Esophagus (tissue), 2 donors: ENCODE data around the gene GNG4. TPM values are rescaled to one million over a fixed set of nuclear protein-coding genes. Genes with fewer than 3 reads are reported as not detected.
"Not testable (repeated sequence)": the region's sequence is repeated elsewhere in the genome, so short reads cannot be mapped to it uniquely, and the experiment has no call there.

Experiments
- H3K27ac ChIP-seq, 2 donors: one replicate each; pipeline ENCODE4 v1.5.1; 2013; ENCODE audit warnings: low read depth in 2 of 2, mild to moderate bottlenecking in 2 of 2, inconsistent platforms in 1 of 2, low read length in 1 of 2, moderate library complexity in 1 of 2
- H3K27me3 ChIP-seq, 2 donors: one replicate each; pipeline ENCODE4 v1.6.1; 2013; ENCODE audit warnings: low read length in 2 of 2, control low read depth in 1 of 2, mild to moderate bottlenecking in 1 of 2; ENCODE audit not compliant: insufficient read depth in 2 of 2, control insufficient read depth in 1 of 2
- H3K36me3 ChIP-seq, 2 donors: one replicate each; pipeline ENCODE4 v1.6.1; 2013; ENCODE audit warnings: low read length in 1 of 2; ENCODE audit not compliant: control insufficient read depth in 2 of 2, insufficient read depth in 2 of 2
- H3K4me1 ChIP-seq, 2 donors: one replicate each; pipeline ENCODE4 v1.6.1; 2013; ENCODE audit warnings: low read length in 1 of 2; ENCODE audit not compliant: control insufficient read depth in 2 of 2, insufficient read depth in 2 of 2
- H3K4me3 ChIP-seq, 2 donors: one replicate each; pipeline ENCODE4 v1.5.1; 2013; ENCODE audit warnings: low read length in 2 of 2, mild to moderate bottlenecking in 2 of 2, low read depth in 1 of 2, moderate library complexity in 1 of 2
- H3K9me3 ChIP-seq, 2 donors: one replicate each; pipeline ENCODE4 v1.6.1; 2013; ENCODE audit warnings: mild to moderate bottlenecking in 2 of 2, low read depth in 1 of 2, low read length in 1 of 2, moderate library complexity in 1 of 2; ENCODE audit not compliant: control insufficient read depth in 2 of 2, insufficient read depth in 1 of 2
- WGBS, 2 donors: extraction: QIAGEN DNeasy Blood & Tissue Kit; methylation state at CpG; one replicate each; pipeline ENCODE4 v1.1.7; 2013; 5-methylcytosine and 5-hydroxymethylcytosine counted together
- polyA plus RNA-seq, 2 donors: library from polyadenylated mRNA; stranded (reverse); fragments of 200-250 nt; gene quantifications; one replicate each; pipeline ENCODE4 v1.2.3, GENCODE V29; 2013
- donor health status: healthy with polysubstance abuse.
- donor health status: Bipolar disorder and iron deficiency.

Gene GNG4
- polyA plus RNA-seq, 2 donors, result 8.1 to 10.9 TPM

GRCh38 chr1:235553112-235553551 is 96.5 kb downstream of the GNG4 start:
- no peak overlapping the region for H3K4me3 ChIP-seq
- whole genome bisulfite sequencing, 2 donors, result 78 to 82% methylated on average over 5 of the region's 5 CpGs
- H3K36me3 ChIP-seq, result no peaks in the 10 kb centered on the region
- no peaks in the 10 kb centered on the region for H3K27me3 ChIP-seq
- H3K9me3 ChIP-seq, result no peaks in the 10 kb centered on the region
- H3K27ac ChIP-seq, result no peak overlapping the region
- H3K4me1 ChIP-seq, result no peaks in the 10 kb centered on the region

DNA sequence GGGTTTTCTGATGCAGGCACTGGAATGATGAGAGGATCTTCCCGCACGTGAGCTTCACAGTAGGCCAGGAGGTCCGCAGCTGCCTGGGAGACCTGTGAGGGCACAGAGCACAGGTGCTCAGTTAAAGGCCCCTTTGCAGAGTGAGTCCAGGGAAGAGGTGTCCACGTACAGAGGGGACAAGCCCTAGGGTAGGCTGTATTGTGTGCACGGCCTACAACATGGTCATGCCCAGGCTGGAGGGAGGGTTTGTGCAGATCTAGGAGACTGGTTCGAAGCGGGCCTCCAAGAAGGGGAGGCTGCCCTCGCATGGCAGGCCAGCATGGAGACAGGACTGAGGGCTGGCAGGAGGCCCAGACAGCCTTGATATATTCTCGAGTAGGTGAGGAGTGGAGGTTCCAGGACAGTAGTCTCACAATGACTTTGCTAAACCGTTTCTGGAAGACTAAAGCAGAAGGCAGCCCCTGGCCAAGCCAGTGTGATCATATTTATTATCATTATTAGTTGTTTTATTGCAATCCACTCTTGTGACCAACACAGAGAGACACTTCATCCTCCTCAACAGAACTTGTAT is 97.4 kb downstream of the GNG4 start:
- Histone ChIP-seq H3K4me1 (no peaks in the 10 kb centered on the region), H3K27ac (no peak overlapping the region), H3K36me3 (no peaks in the 10 kb centered on the region), H3K4me3 (no peak overlapping the region), H3K27me3 (peaks cover 0 to 3% of the 10 kb centered on the region in 2 donors), H3K9me3 (no peaks in the 10 kb centered on the region)
- WGBS, 2 donors, result 84 to 86% methylated on average over 10 of the region's 10 CpGs

GRCh38 chr1:235549351-235550139 is 100.0 kb downstream of the GNG4 start:
- H3K9me3 ChIP-seq, result no peaks in the 10 kb centered on the region
- no peak overlapping the region for H3K4me3 ChIP-seq
- no peaks in the 10 kb centered on the region for H3K36me3 ChIP-seq
- H3K4me1 ChIP-seq, result no peaks in the 10 kb centered on the region
- 80 to 90% methylated on average over 13 of the region's 13 CpGs for WGBS, 2 donors
- H3K27ac ChIP-seq, result no peak overlapping the region
- H3K27me3 ChIP-seq, result peaks cover 0 to 3% of the 10 kb centered on the region in 2 donors

GRCh38 chr1:235546369-235547155 is 103.0 kb downstream of the GNG4 start:
- not testable (repeated sequence) for H3K36me3 ChIP-seq, H3K4me3 ChIP-seq, H3K9me3 ChIP-seq, H3K27me3 ChIP-seq, H3K27ac ChIP-seq, H3K4me1 ChIP-seq
- WGBS, 2 donors, result 53 to 59% methylated on average over 10 of the region's 10 CpGs

GRCh38 chr1:235545292-235545930 is 104.2 kb downstream of the GNG4 start:
- Histone ChIP-seq H3K27me3 (peaks cover 0 to 3% of the 10 kb centered on the region in 2 donors), H3K9me3 (no peaks in the 10 kb centered on the region), H3K27ac (no peak overlapping the region), H3K4me1 (no peaks in the 10 kb centered on the region), H3K36me3 (no peaks in the 10 kb centered on the region), H3K4me3 (no peak overlapping the region)
- WGBS, 2 donors, result 88 to 90% methylated on average over 9 of the region's 9 CpGs

DNA sequence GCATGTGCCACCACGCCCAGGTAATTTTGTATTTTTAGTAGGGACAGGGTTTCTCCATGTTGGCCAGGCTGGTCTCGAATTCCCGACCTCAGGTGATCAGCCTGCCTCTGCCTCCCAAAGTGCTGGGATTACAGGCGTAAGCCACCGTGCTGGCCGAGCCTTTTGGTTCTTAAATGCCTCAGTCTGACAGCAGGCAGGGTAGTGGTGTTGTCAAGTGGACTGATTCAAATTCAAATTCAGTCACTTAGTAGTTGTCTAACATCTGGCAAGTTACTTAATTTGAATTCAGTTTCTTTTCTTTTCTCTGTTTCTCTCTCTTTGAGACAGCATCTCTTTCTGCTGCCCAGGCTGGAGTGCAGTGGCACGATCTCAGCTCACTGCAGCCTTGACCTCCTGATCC is 106.7 kb downstream of the GNG4 start:
- not testable (repeated sequence) for H3K27me3 ChIP-seq, H3K4me1 ChIP-seq, H3K9me3 ChIP-seq, H3K36me3 ChIP-seq, H3K27ac ChIP-seq, H3K4me3 ChIP-seq
- 77 to 81% methylated on average over 7 of the region's 7 CpGs for WGBS, 2 donors

DNA sequence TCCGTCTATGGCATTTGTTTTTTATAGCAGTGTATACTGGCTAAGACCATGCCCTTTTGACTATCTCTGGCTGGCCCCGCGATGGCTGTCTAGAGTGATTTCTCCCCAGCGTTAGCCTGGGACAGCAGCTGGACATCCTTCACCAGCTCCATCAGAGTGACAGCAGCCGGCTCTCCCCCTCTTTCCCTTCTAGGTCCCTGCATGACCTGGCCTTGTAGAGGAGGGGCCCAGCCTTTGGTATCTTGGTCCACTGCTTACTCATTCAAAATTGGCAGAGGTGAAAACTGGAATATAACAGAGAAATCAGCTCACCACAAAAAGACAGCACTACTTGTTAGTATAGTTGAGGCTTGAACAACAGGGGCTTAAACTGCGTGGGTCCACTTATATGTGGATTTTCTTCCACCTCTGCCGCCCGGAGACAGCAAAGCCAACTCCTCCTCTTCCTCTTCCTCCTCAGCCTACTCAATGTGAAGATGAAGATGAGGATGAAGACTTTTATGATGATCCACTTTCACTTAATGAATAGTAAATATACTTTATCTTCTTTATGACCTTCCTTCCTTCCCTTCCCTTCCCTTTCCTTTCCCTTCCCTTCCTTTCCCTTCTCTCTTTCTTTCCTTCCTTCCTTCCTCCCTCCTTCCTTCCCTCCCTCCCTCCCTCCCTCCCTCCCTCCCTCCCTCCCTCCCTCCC is 116.0 kb downstream of the GNG4 start:
- no peak overlapping the region for H3K27ac ChIP-seq
- no peak overlapping the region for H3K4me3 ChIP-seq
- no peaks in the 10 kb centered on the region for H3K9me3 ChIP-seq
- WGBS, 2 donors, result 78 to 80% methylated on average over 8 of the region's 8 CpGs
- peaks cover 0 to 4% of the 10 kb centered on the region in 2 donors for H3K27me3 ChIP-seq
- H3K4me1 ChIP-seq, result no peaks in the 10 kb centered on the region
- H3K36me3 ChIP-seq, result no peaks in the 10 kb centered on the region

GRCh38 chr1:235532360-235532759 is 117.2 kb downstream of the GNG4 start:
- H3K27me3 ChIP-seq, result peaks cover 0 to 4% of the 10 kb centered on the region in 2 donors
- H3K4me1 ChIP-seq, result no peaks in the 10 kb centered on the region
- H3K9me3 ChIP-seq, result no peaks in the 10 kb centered on the region
- no peaks in the 10 kb centered on the region for H3K36me3 ChIP-seq
- 68 to 78% methylated on average over 2 of the region's 2 CpGs for WGBS, 2 donors
- H3K4me3 ChIP-seq, result no peak overlapping the region
- no peak overlapping the region for H3K27ac ChIP-seq
